Erythroblast (primary cell): ENCODE results near the gene SLA2.

ENCODE experiments used
- GATA1 ChIP-seq: IDR thresholded peaks from 2 replicates; pipeline ENCODE4 v1.6.1; 2011; ENCODE audit warnings: low read depth, mild to moderate bottlenecking, control low read depth, low read length, moderate library complexity
- POLR2A ChIP-seq: IDR thresholded peaks from 2 replicates; pipeline ENCODE4 v1.6.1; 2011; ENCODE audit warnings: mild to moderate bottlenecking, low read length

- TF ChIP-seq POLR2A (no peak), GATA1 (no peak)
Measured at GRCh38 chr20:36631646-36632045, 14.3 kb downstream of the SLA2 start.
